GM12891 (cell line): ENCODE measurements around the gene SDHA.

Experiments
- POLR2A ChIP-seq: IDR thresholded peaks from 2 replicates; pipeline ENCODE4 v1.6.1; 2011; ENCODE audit warnings: low read depth, low read length, control low read depth
- SPI1 ChIP-seq: IDR thresholded peaks from 2 replicates; pipeline ENCODE4 v1.6.1; 2011; ENCODE audit warnings: low read depth, low read length, control low read depth

GRCh38 chr5:182126-182525 lies 36.0 kb upstream of the SDHA start:
- no peak for TF ChIP-seq POLR2A
- no peak for TF ChIP-seq SPI1
